T-cell (primary cell): ENCODE measurements around the gene LDB1. TPM values are rescaled to one million over a fixed set of nuclear protein-coding genes. Genes with fewer than 3 reads are reported as not detected.

Experiments
- ATAC-seq, 4 experiments: fragments of 200-7000 bp in 3 of 4; fragments of 150-1000 bp in 1 of 4; cut with Tn5 transposase; replicated peaks in 1 of 4; 1 replicate in 3 of 4; 2 replicates in 1 of 4; pipeline ENCODE4 v1.10.0; 2021; ENCODE audit warnings: moderate library complexity in 3 of 4, mild to moderate bottlenecking in 2 of 4, moderate number of reproducible peaks in 1 of 4
- CTCF ChIA-PET, 2 donors: fragments of 300-600 bp; sonication (Branson Sonifier 250); formaldehyde crosslinking; loops; one replicate each; lab custom pipeline; 2022; ENCODE audit warnings: antibody characterized with exemption in 2 of 2; lab: Charles Lee
- POLR2A ChIA-PET, 2 donors: fragments of 300-600 bp; sonication (Branson Sonifier 250); formaldehyde crosslinking; loops; one replicate each; lab custom pipeline; 2022; ENCODE audit warnings: antibody characterized with exemption in 2 of 2; lab: Charles Lee
- DNase-seq, 35 experiments: peaks; one replicate each; pipeline versions ENCODE4 v3.0.0 to v3.0.0-alpha.2; 2013 to 2023
- H3K27ac ChIP-seq: one replicate; pipeline ENCODE4 v1.5.1; 2013; ENCODE audit warnings: low read length
- H3K27me3 ChIP-seq, 2 experiments: replicated peaks in 1 of 2; 1 replicate in 1 of 2; 2 replicates in 1 of 2; pipeline versions ENCODE4 v1.6.1 to v1.7.0; 2013; ENCODE audit warnings: low read length in 1 of 2, mixed read lengths in 1 of 2; ENCODE audit not compliant: control insufficient read depth in 2 of 2, insufficient read depth in 2 of 2; ENCODE audit errors: extremely low read depth in 1 of 2
- H3K36me3 ChIP-seq, 2 donors: 1 replicate in 1 of 2; 2 replicates in 1 of 2; pipeline versions ENCODE4 v1.6.1 to v1.7.0; 2013; ENCODE audit warnings: low read length in 1 of 2; ENCODE audit not compliant: control insufficient read depth in 2 of 2, insufficient read depth in 1 of 2; ENCODE audit errors: extremely low read depth in 1 of 2
- H3K4me1 ChIP-seq, 2 experiments: 1 replicate in 1 of 2; 2 replicates in 1 of 2; pipeline versions ENCODE4 v1.6.1 to v1.7.0; 2013; ENCODE audit warnings: low read length in 2 of 2, mixed read lengths in 1 of 2; ENCODE audit not compliant: insufficient read depth in 2 of 2, control insufficient read depth in 1 of 2; ENCODE audit errors: extremely low read depth in 1 of 2
- H3K4me3 ChIP-seq, 2 donors: 1 replicate in 1 of 2; 2 replicates in 1 of 2; pipeline versions ENCODE4 v1.5.1 to v1.7.0; 2013; ENCODE audit warnings: mild to moderate bottlenecking in 2 of 2, low read length in 1 of 2, moderate library complexity in 1 of 2; ENCODE audit not compliant: control insufficient read depth in 1 of 2; ENCODE audit errors: extremely low read depth in 1 of 2
- H3K9me3 ChIP-seq: 2 replicates; pipeline ENCODE4 v1.7.0; 2013
- H3K27ac Mint-ChIP-seq, 2 donors: one replicate each; pipeline ENCODE4 v1.8.0; 2020 to 2021; ENCODE audit warnings: mild to moderate bottlenecking in 2 of 2, mixed read lengths in 2 of 2
- H3K27me3 Mint-ChIP-seq, 2 donors: one replicate each; pipeline ENCODE4 v1.8.0; 2021 to 2022; ENCODE audit warnings: mixed read lengths in 2 of 2
- H3K36me3 Mint-ChIP-seq: one replicate; pipeline ENCODE4 v1.8.0; 2021; ENCODE audit warnings: mixed read lengths
- H3K4me1 Mint-ChIP-seq, 3 donors: one replicate each; pipeline ENCODE4 v1.8.0; 2020 to 2022; ENCODE audit warnings: mixed read lengths in 3 of 3, mild to moderate bottlenecking in 1 of 3
- H3K4me3 Mint-ChIP-seq, 3 donors: one replicate each; pipeline ENCODE4 v1.8.0; 2020 to 2022; ENCODE audit warnings: mild to moderate bottlenecking in 3 of 3, mixed read lengths in 3 of 3, moderate library complexity in 3 of 3
- H3K9me3 Mint-ChIP-seq, 3 donors: one replicate each; pipeline ENCODE4 v1.8.0; 2020 to 2022; ENCODE audit warnings: mixed read lengths in 3 of 3
- WGBS: methylation state at CpG from one replicate; pipeline ENCODE4 v1.1.5; 2013; ENCODE audit warnings: missing lambda C conversion rate; ENCODE audit not compliant: insufficient coverage; 5-methylcytosine and 5-hydroxymethylcytosine counted together
- total RNA-seq, 35 experiments: library from RNA in 6 of 35; stranded (reverse) in 6 of 35; fragments of 120-200 nt in 1 of 35; gene quantifications; one replicate each; pipeline versions ENCODE4 v1.2.1 to v1.2.4 and lab custom pipeline; 2013 to 2026

Gene LDB1
- total RNA-seq, 5 donors from 2014 or later (not counting 1 experiment from before 2014, with no cell fraction given) = 120 to 147 (median 126) TPM

DNA sequence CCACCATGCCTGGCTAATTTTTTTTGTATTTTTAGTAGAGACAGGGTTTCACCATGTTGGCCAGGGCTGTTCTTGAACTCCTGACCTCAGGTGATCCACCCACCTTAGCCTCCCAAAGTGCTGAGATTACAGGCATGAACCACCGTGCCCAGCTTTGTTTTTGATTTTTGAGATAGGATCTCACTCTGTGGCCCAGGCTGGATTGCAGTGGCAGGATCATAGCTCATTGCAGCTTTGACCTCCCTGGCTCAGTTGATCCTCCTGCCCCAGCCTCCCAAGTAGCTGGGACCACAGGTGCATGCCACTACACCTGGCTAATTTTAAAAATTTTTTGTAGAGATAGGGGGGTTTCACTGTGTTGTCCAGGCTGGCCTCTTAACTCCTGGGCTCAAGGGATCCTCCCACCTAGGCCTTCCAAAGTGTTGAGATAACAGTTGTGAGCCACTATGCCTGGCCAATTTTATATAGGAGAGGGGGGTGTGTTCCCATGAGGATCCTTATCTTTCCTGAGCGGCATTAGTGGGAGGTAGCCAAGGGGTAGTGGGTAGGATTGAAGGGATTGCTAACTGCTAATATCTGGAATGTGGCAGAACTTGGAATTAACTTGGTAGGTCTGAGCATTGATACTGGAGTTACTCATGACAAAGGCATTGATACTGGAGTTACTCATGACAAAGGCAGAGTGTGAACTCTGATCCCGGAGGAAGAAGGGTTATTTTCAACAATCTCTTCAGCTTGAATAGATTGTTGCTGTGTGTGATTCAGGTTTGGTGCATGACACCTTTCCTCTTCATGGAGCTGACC, 31.0 kb upstream of the LDB1 start:
- POLR2A ChIA-PET = interaction anchor here (0.6 to 1.1 kb wide), 2 partner anchors 16 to 468 kb away, joined by 4 to 8 read pairs; no protein-coding TSS in a partner anchor
- Histone ChIP-seq H3K27ac (peak overlapping the region; percentile 94), H3K36me3 (peaks cover 13 to 46% of the 10 kb centered on the region in 2 donors), H3K4me3 (peak overlapping the region in 1 of 2 donors; percentile 63), H3K27me3 (no peaks in the 10 kb centered on the region), H3K4me1 (peaks cover 9 to 36% of the 10 kb centered on the region in 2 experiments), H3K9me3 (no peaks in the 10 kb centered on the region)
- peak overlapping the region; percentile 89 to 96 (median 94) for H3K4me3 Mint-ChIP-seq
- H3K27ac Mint-ChIP-seq = peak overlapping the region; percentile 89 to 93
- WGBS = 78% methylated on average over 3 of the region's 3 CpGs
- DNase-seq (no peak), ATAC-seq (no peak)
- H3K36me3 Mint-ChIP-seq = peaks cover 21% of the 10 kb centered on the region
- peaks cover 40 to 45% (median 42%) of the 10 kb centered on the region in 3 donors for H3K4me1 Mint-ChIP-seq
- H3K27me3 Mint-ChIP-seq = no peaks in the 10 kb centered on the region
- CTCF ChIA-PET = interaction anchor here in 1 of 2 donors (0.5 to 1.7 kb wide), 3 partner anchors 19 to 352 kb away, joined by 3 to 8 read pairs (median 3); partner anchors contain the start of gene PPRC1
- no peaks in the 10 kb centered on the region for H3K9me3 Mint-ChIP-seq

DNA sequence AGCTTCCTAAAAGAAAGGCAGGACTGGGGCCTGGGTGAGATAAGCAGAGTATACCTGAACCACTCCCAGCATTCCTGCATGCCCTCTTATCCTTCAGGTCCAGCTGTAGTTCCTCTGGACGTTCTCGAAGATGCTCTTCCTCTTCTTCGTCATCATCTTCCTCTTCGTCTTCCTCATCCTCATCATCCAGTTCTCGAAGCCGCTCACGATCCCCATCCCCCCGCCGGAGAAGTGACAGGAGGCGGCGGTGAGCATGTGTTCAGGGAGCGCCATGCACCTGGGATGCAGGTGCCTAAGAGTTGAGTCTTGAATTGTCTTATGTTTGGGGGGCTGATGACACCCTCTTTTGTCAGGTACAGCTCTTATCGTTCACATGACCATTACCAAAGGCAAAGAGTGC, 28.1 kb upstream of the LDB1 start:
- Histone ChIP-seq H3K27ac (no peak overlapping the region), H3K9me3 (no peaks in the 10 kb centered on the region), H3K27me3 (no peaks in the 10 kb centered on the region), H3K4me3 (no peak overlapping the region), H3K36me3 (peaks cover 13 to 56% of the 10 kb centered on the region in 2 donors), H3K4me1 (peaks cover 7 to 14% of the 10 kb centered on the region in 2 experiments)
- Mint-ChIP-seq H3K4me3 (no peak overlapping the region), H3K27me3 (no peaks in the 10 kb centered on the region), H3K4me1 (peaks cover 18 to 22% (median 22%) of the 10 kb centered on the region in 3 donors), H3K36me3 (peaks cover 40% of the 10 kb centered on the region), H3K27ac (no peak overlapping the region), H3K9me3 (no peaks in the 10 kb centered on the region)
- 98% methylated on average over 7 of the region's 13 CpGs for WGBS
- ChIA-PET POLR2A (no interaction called here), CTCF (no interaction called here)
- ATAC-seq (no peak), DNase-seq (no peak)

DNA sequence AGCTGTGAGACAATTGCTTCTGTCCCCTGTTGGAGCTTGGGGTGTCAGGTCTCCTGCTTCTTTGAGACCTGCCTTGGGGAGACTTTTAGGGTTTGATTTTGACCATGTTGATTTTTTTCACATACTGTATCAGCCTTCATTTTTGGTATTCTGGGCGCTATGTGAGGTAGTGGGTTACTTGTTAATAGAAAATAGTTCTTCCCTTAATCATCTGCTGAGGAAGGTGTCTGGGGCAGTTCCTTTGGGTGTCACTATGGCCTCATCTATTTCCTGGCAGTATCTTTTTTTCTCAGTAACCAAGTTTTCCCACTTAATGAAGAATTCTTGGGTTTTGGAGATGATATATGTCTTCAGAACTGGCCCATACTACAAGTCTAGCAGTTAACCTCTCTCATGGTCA, 27.4 kb upstream of the LDB1 start:
- Histone ChIP-seq H3K4me1 (peaks cover 0 to 7% of the 10 kb centered on the region in 2 experiments), H3K36me3 (peaks cover 15 to 56% of the 10 kb centered on the region in 2 donors), H3K4me3 (no peak overlapping the region), H3K27me3 (no peaks in the 10 kb centered on the region), H3K9me3 (no peaks in the 10 kb centered on the region), H3K27ac (no peak overlapping the region)
- Mint-ChIP-seq H3K9me3 (no peaks in the 10 kb centered on the region), H3K27me3 (no peaks in the 10 kb centered on the region), H3K4me1 (peaks cover 11 to 14% (median 14%) of the 10 kb centered on the region in 3 donors), H3K27ac (peak overlapping the region in 1 of 2 donors; percentile 8), H3K4me3 (no peak overlapping the region), H3K36me3 (peaks cover 45% of the 10 kb centered on the region)
- ChIA-PET CTCF (no interaction called here), POLR2A (no interaction called here)
- no peak for ATAC-seq
- DNase-seq = no peak
- WGBS = no CpG with 5 or more reads among the region's 1 CpG

DNA sequence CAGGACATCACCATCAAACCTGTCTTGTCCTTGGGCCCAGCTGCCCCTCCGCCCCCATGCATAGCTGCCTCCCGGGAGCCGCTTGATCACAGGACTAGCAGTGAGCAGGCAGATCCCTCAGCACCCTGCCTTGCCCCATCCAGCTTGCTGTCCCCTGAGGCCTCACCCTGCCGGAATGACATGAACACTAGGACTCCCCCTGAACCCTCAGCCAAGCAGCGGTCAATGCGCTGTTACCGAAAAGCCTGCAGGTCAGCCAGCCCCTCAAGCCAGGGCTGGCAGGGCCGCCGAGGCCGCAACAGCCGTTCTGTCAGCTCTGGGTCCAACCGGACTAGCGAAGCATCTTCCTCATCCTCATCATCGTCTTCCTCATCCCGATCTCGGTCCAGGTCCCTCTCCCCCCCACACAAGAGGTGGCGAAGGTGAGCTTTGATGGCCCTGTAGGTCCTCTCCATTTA, 26.8 kb upstream of the LDB1 start:
- Histone ChIP-seq H3K27me3 (no peaks in the 10 kb centered on the region), H3K36me3 (peaks cover 15 to 58% of the 10 kb centered on the region in 2 donors), H3K9me3 (no peaks in the 10 kb centered on the region), H3K27ac (no peak overlapping the region), H3K4me3 (no peak overlapping the region), H3K4me1 (peaks cover 0 to 5% of the 10 kb centered on the region in 2 experiments)
- no peak for DNase-seq
- Mint-ChIP-seq H3K27me3 (no peaks in the 10 kb centered on the region), H3K27ac (peak overlapping the region in 1 of 2 donors; percentile 8), H3K4me3 (no peak overlapping the region), H3K9me3 (no peaks in the 10 kb centered on the region), H3K36me3 (peaks cover 45% of the 10 kb centered on the region), H3K4me1 (peaks cover 9 to 10% (median 9%) of the 10 kb centered on the region in 3 donors)
- ChIA-PET CTCF (no interaction called here), POLR2A (no interaction called here)
- no peak for ATAC-seq
- WGBS = 93% methylated on average over 17 of the region's 17 CpGs

DNA sequence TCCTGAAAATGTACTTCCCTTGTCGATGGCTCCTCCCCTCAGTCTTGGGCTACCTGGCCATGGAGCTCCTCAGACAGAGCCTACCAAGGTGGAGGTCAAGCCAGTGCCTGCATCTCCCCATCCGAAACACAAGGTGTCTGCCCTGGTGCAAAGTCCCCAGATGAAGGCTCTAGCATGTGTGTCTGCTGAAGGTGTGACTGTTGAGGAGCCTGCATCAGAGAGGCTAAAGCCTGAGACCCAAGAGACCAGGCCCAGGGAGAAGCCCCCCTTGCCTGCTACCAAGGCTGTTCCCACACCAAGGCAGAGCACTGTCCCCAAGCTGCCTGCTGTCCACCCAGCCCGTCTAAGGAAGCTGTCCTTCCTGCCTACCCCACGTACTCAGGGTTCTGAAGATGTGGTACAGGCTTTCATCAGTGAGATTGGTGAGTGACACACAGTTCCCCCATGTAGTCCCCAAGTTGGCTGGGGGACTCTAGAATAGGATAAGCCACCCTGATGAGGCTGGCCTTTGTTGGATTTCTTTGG, 21.5 kb upstream of the LDB1 start:
- Histone ChIP-seq H3K27me3 (no peaks in the 10 kb centered on the region), H3K36me3 (peaks cover 25 to 72% of the 10 kb centered on the region in 2 donors), H3K27ac (no peak overlapping the region), H3K9me3 (no peaks in the 10 kb centered on the region), H3K4me1 (peaks cover 0 to 3% of the 10 kb centered on the region in 2 experiments), H3K4me3 (no peak overlapping the region)
- ChIA-PET CTCF (no interaction called here), POLR2A (no interaction called here)
- Mint-ChIP-seq H3K27ac (peak overlapping the region in 1 of 2 donors; percentile 5), H3K27me3 (no peaks in the 10 kb centered on the region), H3K9me3 (no peaks in the 10 kb centered on the region), H3K4me3 (no peak overlapping the region), H3K36me3 (peaks cover 60% of the 10 kb centered on the region), H3K4me1 (peaks cover 3 to 8% (median 6%) of the 10 kb centered on the region in 3 donors)
- DNase-seq (no peak), ATAC-seq (no peak)
- WGBS = 100% methylated on average over 3 of the region's 4 CpGs

DNA sequence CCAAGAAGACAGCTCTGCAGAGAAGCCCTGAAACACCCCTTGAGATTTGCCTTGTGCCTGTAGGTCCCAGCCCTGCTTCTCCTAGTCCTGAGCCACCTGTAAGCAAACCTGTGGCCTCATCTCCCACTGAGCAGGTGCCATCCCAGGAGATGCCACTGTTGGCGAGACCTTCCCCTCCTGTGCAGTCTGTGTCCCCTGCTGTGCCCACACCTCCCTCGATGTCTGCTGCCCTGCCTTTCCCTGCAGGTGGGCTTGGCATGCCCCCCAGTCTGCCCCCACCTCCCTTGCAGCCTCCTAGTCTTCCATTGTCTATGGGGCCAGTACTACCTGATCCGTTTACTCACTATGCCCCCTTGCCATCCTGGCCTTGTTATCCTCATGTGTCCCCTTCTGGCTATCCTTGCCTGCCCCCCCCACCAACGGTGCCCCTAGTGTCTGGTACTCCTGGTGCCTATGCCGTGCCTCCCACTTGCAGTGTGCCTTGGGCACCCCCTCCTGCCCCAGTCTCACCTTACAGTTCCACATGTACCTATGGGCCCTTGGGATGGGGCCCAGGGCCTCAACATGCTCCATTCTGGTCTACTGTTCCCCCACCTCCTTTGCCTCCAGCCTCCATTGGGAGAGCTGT, 20.9 kb upstream of the LDB1 start:
- Mint-ChIP-seq H3K9me3 (no peaks in the 10 kb centered on the region), H3K27me3 (no peaks in the 10 kb centered on the region), H3K27ac (peak overlapping the region in 1 of 2 donors; percentile 5), H3K4me1 (peaks cover 6 to 12% (median 11%) of the 10 kb centered on the region in 3 donors), H3K36me3 (peaks cover 59% of the 10 kb centered on the region), H3K4me3 (no peak overlapping the region)
- Histone ChIP-seq H3K27ac (no peak overlapping the region), H3K4me3 (no peak overlapping the region), H3K4me1 (peaks cover 0 to 7% of the 10 kb centered on the region in 2 experiments), H3K27me3 (no peaks in the 10 kb centered on the region), H3K36me3 (peaks cover 25 to 69% of the 10 kb centered on the region in 2 donors), H3K9me3 (no peaks in the 10 kb centered on the region)
- no peak for ATAC-seq
- CTCF ChIA-PET = no interaction called here
- WGBS = 93% methylated on average over 5 of the region's 5 CpGs
- no peak for DNase-seq
- POLR2A ChIA-PET = no interaction called here
